ENCODE measurements around the gene MLLT3. TPM values are rescaled to one million over a fixed set of nuclear protein-coding genes. Genes with fewer than 3 reads are reported as not detected.

Gene MLLT3
- total RNA-seq, 1 donor from 2014 or later, result 39.1 TPM

GRCh38 chr9:20364959-20365358 is 257.3 kb downstream of the MLLT3 start:
- Histone ChIP-seq H3K79me2 (ENCODE audit: low read depth) (no peaks in the 10 kb centered on the region), H3K27ac (no peak overlapping the region), H3K9ac (no peak overlapping the region), H2AFZ (replicated peaks) (no peak overlapping the region), H4K20me1 (ENCODE audit: low read depth) (no peaks in the 10 kb centered on the region), H3K36me3 (no peaks in the 10 kb centered on the region), H3K4me3 (no peak overlapping the region), H3K27me3 (no peaks in the 10 kb centered on the region), H3K9me3 (ENCODE audit: low read depth) (no peaks in the 10 kb centered on the region), H3K4me1 (peaks cover 9% of the 10 kb centered on the region), H3F3A (ENCODE audit: low read depth) (no peaks in the 10 kb centered on the region), H3K4me2 (no peak overlapping the region)
- Mint-ChIP-seq H3K36me3 (peaks cover 18% of the 10 kb centered on the region), H3K4me3 (no peak overlapping the region), H3K9me3 (no peaks in the 10 kb centered on the region), H3K27me3 (ENCODE audit: insufficient read depth, low read depth) (no peaks in the 10 kb centered on the region), H3K27ac (no peak overlapping the region), H3K4me1 (peaks cover 11% of the 10 kb centered on the region)
- peak; percentile 32 for DNase-seq (ENCODE audit: low spot score)
- TF ChIP-seq EZH2 (IDR thresholded peaks at IDR 0.05), result no peak

- H2AFZ ChIP-seq (replicated peaks), result no peak overlapping the region
- H3K27me3 ChIP-seq, result no peaks in the 10 kb centered on the region
- Mint-ChIP-seq H3K4me3 (no peak overlapping the region), H3K9me3 (no peaks in the 10 kb centered on the region), H3K36me3 (peaks cover 25% of the 10 kb centered on the region), H3K27ac (no peak overlapping the region), H3K4me1 (peaks cover 18% of the 10 kb centered on the region), H3K27me3 (ENCODE audit: insufficient read depth, low read depth) (no peaks in the 10 kb centered on the region)
- no peak overlapping the region for H3K9ac ChIP-seq
- no peak overlapping the region for H3K4me3 ChIP-seq
- no peaks in the 10 kb centered on the region for H3K79me2 ChIP-seq (ENCODE audit: low read depth)
- H3K36me3 ChIP-seq, result no peaks in the 10 kb centered on the region
- peaks cover 9% of the 10 kb centered on the region for H3K4me1 ChIP-seq
- H3K27ac ChIP-seq, result no peak overlapping the region
- H3K4me2 ChIP-seq, result no peak overlapping the region
- no peak for DNase-seq (ENCODE audit: low spot score)
- H4K20me1 ChIP-seq (ENCODE audit: low read depth), result no peaks in the 10 kb centered on the region
- no peaks in the 10 kb centered on the region for H3F3A ChIP-seq (ENCODE audit: low read depth)
- no peak for TF ChIP-seq EZH2 (IDR thresholded peaks at IDR 0.05)
- TF ChIP-seq CTCF (IDR thresholded peaks at IDR 0.05), result no peak
- TF ChIP-seq EZH2phosphoT487 (IDR thresholded peaks at IDR 0.05), result no peak
- H3K9me3 ChIP-seq (ENCODE audit: low read depth), result no peaks in the 10 kb centered on the region
Observed at GRCh38 chr9:20363233-20363632, 259.1 kb downstream of the MLLT3 start.

- Mint-ChIP-seq H3K4me3 (no peak overlapping the region), H3K9me3 (no peaks in the 10 kb centered on the region), H3K36me3 (peaks cover 20% of the 10 kb centered on the region), H3K27me3 (ENCODE audit: insufficient read depth, low read depth) (no peaks in the 10 kb centered on the region), H3K4me1 (peaks cover 32% of the 10 kb centered on the region), H3K27ac (no peak overlapping the region)
- DNase-seq (ENCODE audit: low spot score), result no peak
- peaks cover 17% of the 10 kb centered on the region for H3K4me1 ChIP-seq
- H4K20me1 ChIP-seq (ENCODE audit: low read depth), result no peaks in the 10 kb centered on the region
- no peaks in the 10 kb centered on the region for H3K27me3 ChIP-seq
- no peak for TF ChIP-seq CTCF (IDR thresholded peaks at IDR 0.05)
- no peak for TF ChIP-seq EZH2phosphoT487 (IDR thresholded peaks at IDR 0.05)
- no peak for TF ChIP-seq EZH2 (IDR thresholded peaks at IDR 0.05)
- H3K9me3 ChIP-seq (ENCODE audit: low read depth), result no peaks in the 10 kb centered on the region
- no peaks in the 10 kb centered on the region for H3K79me2 ChIP-seq (ENCODE audit: low read depth)
- H3K4me3 ChIP-seq, result no peak overlapping the region
- no peak overlapping the region for H3K4me2 ChIP-seq
- H3K36me3 ChIP-seq, result no peaks in the 10 kb centered on the region
- no peak overlapping the region for H3K27ac ChIP-seq
- H3K9ac ChIP-seq, result no peak overlapping the region
- H2AFZ ChIP-seq (replicated peaks), result no peak overlapping the region
- H3F3A ChIP-seq (ENCODE audit: low read depth), result peaks cover 4% of the 10 kb centered on the region
Observed at GRCh38 chr9:20361656-20362570, 260.4 kb downstream of the MLLT3 start.

GRCh38 chr9:20361229-20361628 is 261.1 kb downstream of the MLLT3 start:
- H3K9ac ChIP-seq, result no peak overlapping the region
- DNase-seq (ENCODE audit: low spot score), result no peak
- Mint-ChIP-seq H3K9me3 (no peaks in the 10 kb centered on the region), H3K4me1 (peaks cover 38% of the 10 kb centered on the region), H3K27ac (no peak overlapping the region), H3K4me3 (no peak overlapping the region), H3K36me3 (peaks cover 20% of the 10 kb centered on the region), H3K27me3 (ENCODE audit: insufficient read depth, low read depth) (no peaks in the 10 kb centered on the region)
- H3K27me3 ChIP-seq, result no peaks in the 10 kb centered on the region
- no peaks in the 10 kb centered on the region for H3K36me3 ChIP-seq
- no peaks in the 10 kb centered on the region for H3K79me2 ChIP-seq (ENCODE audit: low read depth)
- no peaks in the 10 kb centered on the region for H4K20me1 ChIP-seq (ENCODE audit: low read depth)
- H3K27ac ChIP-seq, result no peak overlapping the region
- H2AFZ ChIP-seq (replicated peaks), result no peak overlapping the region
- no peaks in the 10 kb centered on the region for H3K9me3 ChIP-seq (ENCODE audit: low read depth)
- H3K4me3 ChIP-seq, result no peak overlapping the region
- H3K4me1 ChIP-seq, result peaks cover 19% of the 10 kb centered on the region
- no peak for TF ChIP-seq EZH2phosphoT487 (IDR thresholded peaks at IDR 0.05)
- no peak for TF ChIP-seq CTCF (IDR thresholded peaks at IDR 0.05)
- no peak overlapping the region for H3K4me2 ChIP-seq
- H3F3A ChIP-seq (ENCODE audit: low read depth), result peaks cover 11% of the 10 kb centered on the region
